ENCODE data around the gene FNDC3B. TPM values are rescaled to one million over a fixed set of nuclear protein-coding genes. Genes with fewer than 3 reads are reported as not detected.

FNDC3B gene
- total and polyA plus RNA-seq, 2 of the 8 experiments (the other 6 are each of a cell fraction or from before 2014, with no cell fraction given): 14.1 to 44.4 TPM

- TF ChIP-seq ATF3 (IDR thresholded peaks at IDR 0.05; ENCODE audit: insufficient read depth, low read depth, low read length) (no peak), RBBP5 (IDR thresholded peaks at IDR 0.05; ENCODE audit: borderline replicate concordance, low read depth, low read length) (no peak), CHD1 (IDR thresholded peaks at IDR 0.05; ENCODE audit: low read depth, low read length) (no peak), GTF2F1 (IDR thresholded peaks at IDR 0.05; ENCODE audit: borderline replicate concordance, low read depth, low read length) (no peak), ZNF274 (IDR thresholded peaks at IDR 0.05; ENCODE audit: borderline replicate concordance, extremely low read depth, low read length) (no peak), PHF8 (conservative IDR thresholded peaks at IDR 0.05; ENCODE audit: low read depth, low read length) (no peak), BRCA1 (IDR thresholded peaks at IDR 0.05; ENCODE audit: low read depth, low read length) (no peak), TEAD4 (IDR thresholded peaks at IDR 0.05; ENCODE audit: low read depth, low read length) (no peak)
These were observed 295.4 kb downstream of the FNDC3B start (continued) for GRCh38 chr3:172334671-172335207.
